B cell (primary cell): ENCODE measurements around the gene TMEM87A. TPM values are rescaled to one million over a fixed set of nuclear protein-coding genes. Genes with fewer than 3 reads are reported as not detected.

Source experiments
- ATAC-seq: fragments of 200-7000 bp; cut with Tn5 transposase; one replicate; pipeline ENCODE4 v1.10.0; 2021; ENCODE audit warnings: low read depth, mild to moderate bottlenecking, moderate number of reproducible peaks, moderate library complexity
- CTCF ChIA-PET: fragments of 350-600 bp; sonication (Branson Sonifier 250); formaldehyde crosslinking; loops from one replicate; lab custom pipeline; 2021; ENCODE audit warnings: antibody characterized with exemption, inconsistent platforms; lab: Charles Lee
- POLR2A ChIA-PET: fragments of 350-600 bp; sonication (Branson Sonifier 250); formaldehyde crosslinking; loops from one replicate; lab custom pipeline; 2021; ENCODE audit warnings: antibody characterized with exemption; lab: Charles Lee
- DNase-seq: peaks from one replicate; pipeline ENCODE4 v3.0.0; 2013
- H2AFZ ChIP-seq: 2 replicates; pipeline ENCODE4 v1.6.1; 2012; ENCODE audit warnings: mild to moderate bottlenecking, low read depth, low read length; ENCODE audit not compliant: insufficient read depth, poor library complexity, severe bottlenecking
- H3K27ac ChIP-seq, 2 donors: 1 replicate in 1 of 2; 2 replicates in 1 of 2; pipeline ENCODE4 v1.5.1; 2012 to 2013; ENCODE audit warnings: low read length in 2 of 2, mild to moderate bottlenecking in 2 of 2, moderate library complexity in 1 of 2
- H3K27me3 ChIP-seq, 4 experiments: fragments of 200-600 bp in 1 of 4; sonication (generic) in 1 of 4; replicated peaks in 1 of 4; 1 replicate in 2 of 4; 2 replicates in 2 of 4; pipeline versions ENCODE4 v1.6.1 to v1.7.0; 2013 to 2016; ENCODE audit warnings: low read length in 3 of 4, mild to moderate bottlenecking in 2 of 4, mixed read lengths in 1 of 4, moderate library complexity in 1 of 4; ENCODE audit not compliant: insufficient read depth in 4 of 4, control insufficient read depth in 3 of 4; ENCODE audit errors: control extremely low read depth in 1 of 4
- H3K36me3 ChIP-seq, 2 experiments: replicated peaks in 1 of 2; 1 replicate in 1 of 2; 2 replicates in 1 of 2; pipeline versions ENCODE4 v1.6.1 to v1.7.1; 2013; ENCODE audit warnings: low read length in 1 of 2; ENCODE audit not compliant: insufficient read depth in 2 of 2, control insufficient read depth in 1 of 2; ENCODE audit errors: control extremely low read depth in 1 of 2, extremely low read depth in 1 of 2
- H3K4me1 ChIP-seq, 2 donors: fragments of 200-600 bp in 1 of 2; sonication (generic) in 1 of 2; 1 replicate in 1 of 2; 2 replicates in 1 of 2; pipeline versions ENCODE4 v1.5.1 to v1.6.1; 2013 to 2017; ENCODE audit warnings: low read length in 2 of 2; ENCODE audit not compliant: control insufficient read depth in 2 of 2, insufficient read depth in 2 of 2
- H3K4me2 ChIP-seq: replicated peaks from 2 replicates; pipeline ENCODE3; 2012; ENCODE audit warnings: mild to moderate bottlenecking, low read depth, low read length; ENCODE audit not compliant: poor library complexity, severe bottlenecking
- H3K4me3 ChIP-seq, 5 experiments: fragments of 200-600 bp in 1 of 5; sonication (generic) in 1 of 5; 1 replicate in 3 of 5; 2 replicates in 2 of 5; pipeline versions ENCODE4 v1.5.1 to v1.7.0; 2011 to 2016; ENCODE audit warnings: low read length in 4 of 5, mild to moderate bottlenecking in 4 of 5, low read depth in 2 of 5, control low read depth in 1 of 5, moderate library complexity in 1 of 5; ENCODE audit not compliant: insufficient read depth in 1 of 5; ENCODE audit errors: control extremely low read depth in 1 of 5, extremely low read depth in 1 of 5
- H3K79me2 ChIP-seq: fragments of 200-600 bp; sonication (generic); one replicate; pipeline ENCODE4 v1.6.0; 2016; ENCODE audit warnings: low read length; ENCODE audit not compliant: control insufficient read depth, insufficient read depth
- H3K9ac ChIP-seq: fragments of 200-600 bp; sonication (generic); 2 replicates; pipeline ENCODE4 v1.6.1; 2017; ENCODE audit warnings: mild to moderate bottlenecking, low read length, moderate library complexity
- H3K9me3 ChIP-seq, 3 donors: one replicate each; pipeline versions ENCODE4 v1.6.1 to v1.7.1; 2013; ENCODE audit warnings: low read length in 2 of 3; ENCODE audit not compliant: control insufficient read depth in 2 of 3, insufficient read depth in 1 of 3; ENCODE audit errors: control extremely low read depth in 1 of 3
- H4K20me1 ChIP-seq: 2 replicates; pipeline ENCODE4 v1.6.0; 2012; ENCODE audit warnings: mild to moderate bottlenecking, low read length; ENCODE audit not compliant: insufficient read depth, control insufficient read depth, poor library complexity, severe bottlenecking
- H3K27ac Mint-ChIP-seq: one replicate; pipeline ENCODE4 v1.8.0; 2021; ENCODE audit warnings: mixed read lengths
- H3K27me3 Mint-ChIP-seq: one replicate; pipeline ENCODE4 v1.8.0; 2021; ENCODE audit warnings: mixed read lengths
- H3K4me1 Mint-ChIP-seq: one replicate; pipeline ENCODE4 v1.8.0; 2021; ENCODE audit warnings: mixed read lengths
- H3K4me3 Mint-ChIP-seq: one replicate; pipeline ENCODE4 v1.8.0; 2021; ENCODE audit warnings: mixed read lengths
- H3K9me3 Mint-ChIP-seq: one replicate; pipeline ENCODE4 v1.8.0; 2022; ENCODE audit warnings: mixed read lengths; ENCODE audit not compliant: insufficient read depth
- EZH2 ChIP-seq: IDR thresholded peaks from 2 replicates; pipeline ENCODE4 v1.6.1; 2012; ENCODE audit warnings: borderline replicate concordance, low read depth, mild to moderate bottlenecking, moderate library complexity, low read length; ENCODE audit not compliant: insufficient read depth, poor library complexity, severe bottlenecking
- WGBS: methylation state at CpG from one replicate; pipeline ENCODE4 v1.1.5; 2013; ENCODE audit warnings: missing lambda C conversion rate; ENCODE audit not compliant: insufficient coverage; 5-methylcytosine and 5-hydroxymethylcytosine counted together
- intact Hi-C: fragments of 100-400 bp; cut with micrococcal nuclease; formaldehyde crosslinking; loops from one replicate; pipeline ENCODE4 v1.10.0; 2022
- polyA plus RNA-seq: library from polyadenylated mRNA; depleted of rRNA; stranded (reverse); fragments of >200 nt; gene quantifications from 2 replicates; pipeline ENCODE4 v1.2.3, GENCODE V29; 2012
- total RNA-seq, 2 donors: library from RNA; stranded (reverse); fragments of 120-200 nt in 1 of 2; gene quantifications; 1 replicate in 1 of 2; 2 replicates in 1 of 2; pipeline versions ENCODE4 v1.2.3 to v1.2.4, GENCODE V29; 2013 to 2022
- TF ChIP-seq, protein P1 (sequence below): fragments of 200-600 bp; IDR thresholded peaks from one replicate; pipeline ENCODE4 v1.8.0; 2022; ENCODE audit warnings: antibody characterized with exemption, mild to moderate bottlenecking

Gene TMEM87A
- total and polyA plus RNA-seq, 2 donors (not counting 1 experiment from before 2014, with no cell fraction given) = 14.5 to 61.5 TPM

DNA sequence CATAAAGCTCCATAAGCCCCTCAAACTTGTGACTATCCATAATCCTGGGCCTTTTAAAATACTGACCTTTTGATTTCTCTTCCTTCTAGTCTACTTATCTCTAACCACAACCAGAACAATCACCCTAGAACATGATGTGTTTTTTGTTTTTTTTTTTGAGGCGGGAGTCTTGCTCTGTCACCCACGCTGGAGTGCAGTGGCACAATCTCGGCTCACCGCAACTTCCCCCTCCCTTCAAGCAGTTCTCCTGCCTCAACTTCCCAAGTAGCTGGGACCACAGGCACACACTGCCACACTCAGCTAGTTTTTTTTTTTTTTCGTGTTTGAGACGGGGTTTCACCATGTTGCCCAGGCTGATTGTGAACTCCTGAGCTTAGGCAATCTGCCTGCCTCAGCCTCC is 90.3 kb downstream of the TMEM87A start:
- H3K9ac ChIP-seq = no peak overlapping the region
- POLR2A ChIA-PET = no interaction called here
- H3K27ac ChIP-seq = no peak overlapping the region
- TF ChIP-seq, protein P1, sequence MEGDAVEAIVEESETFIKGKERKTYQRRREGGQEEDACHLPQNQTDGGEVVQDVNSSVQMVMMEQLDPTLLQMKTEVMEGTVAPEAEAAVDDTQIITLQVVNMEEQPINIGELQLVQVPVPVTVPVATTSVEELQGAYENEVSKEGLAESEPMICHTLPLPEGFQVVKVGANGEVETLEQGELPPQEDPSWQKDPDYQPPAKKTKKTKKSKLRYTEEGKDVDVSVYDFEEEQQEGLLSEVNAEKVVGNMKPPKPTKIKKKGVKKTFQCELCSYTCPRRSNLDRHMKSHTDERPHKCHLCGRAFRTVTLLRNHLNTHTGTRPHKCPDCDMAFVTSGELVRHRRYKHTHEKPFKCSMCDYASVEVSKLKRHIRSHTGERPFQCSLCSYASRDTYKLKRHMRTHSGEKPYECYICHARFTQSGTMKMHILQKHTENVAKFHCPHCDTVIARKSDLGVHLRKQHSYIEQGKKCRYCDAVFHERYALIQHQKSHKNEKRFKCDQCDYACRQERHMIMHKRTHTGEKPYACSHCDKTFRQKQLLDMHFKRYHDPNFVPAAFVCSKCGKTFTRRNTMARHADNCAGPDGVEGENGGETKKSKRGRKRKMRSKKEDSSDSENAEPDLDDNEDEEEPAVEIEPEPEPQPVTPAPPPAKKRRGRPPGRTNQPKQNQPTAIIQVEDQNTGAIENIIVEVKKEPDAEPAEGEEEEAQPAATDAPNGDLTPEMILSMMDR = no peak
- TF ChIP-seq EZH2 = no peak
- no peaks in the 10 kb centered on the region for H3K79me2 ChIP-seq
- H2AFZ ChIP-seq = no peak overlapping the region
- DNase-seq (no peak), ATAC-seq (no peak)
- H3K4me3 Mint-ChIP-seq = no peak overlapping the region
- no peaks in the 10 kb centered on the region for H3K9me3 ChIP-seq
- H3K27me3 ChIP-seq = no peaks in the 10 kb centered on the region
- intact Hi-C loops = no loop called here
- CTCF ChIA-PET = no interaction called here
- H3K4me2 ChIP-seq = no peak overlapping the region
- WGBS = 88% methylated on average over 5 of the region's 6 CpGs
- H3K36me3 ChIP-seq = peaks cover 21 to 80% of the 10 kb centered on the region in 2 experiments
- H3K27ac Mint-ChIP-seq = peak overlapping the region; percentile 47
- H3K4me3 ChIP-seq = no peak overlapping the region
- no peaks in the 10 kb centered on the region for H3K27me3 Mint-ChIP-seq
- H3K4me1 ChIP-seq = peaks cover 0 to 4% of the 10 kb centered on the region in 2 donors
- no peaks in the 10 kb centered on the region for H3K9me3 Mint-ChIP-seq
- no peaks in the 10 kb centered on the region for H4K20me1 ChIP-seq
- peaks cover 7% of the 10 kb centered on the region for H3K4me1 Mint-ChIP-seq

DNA sequence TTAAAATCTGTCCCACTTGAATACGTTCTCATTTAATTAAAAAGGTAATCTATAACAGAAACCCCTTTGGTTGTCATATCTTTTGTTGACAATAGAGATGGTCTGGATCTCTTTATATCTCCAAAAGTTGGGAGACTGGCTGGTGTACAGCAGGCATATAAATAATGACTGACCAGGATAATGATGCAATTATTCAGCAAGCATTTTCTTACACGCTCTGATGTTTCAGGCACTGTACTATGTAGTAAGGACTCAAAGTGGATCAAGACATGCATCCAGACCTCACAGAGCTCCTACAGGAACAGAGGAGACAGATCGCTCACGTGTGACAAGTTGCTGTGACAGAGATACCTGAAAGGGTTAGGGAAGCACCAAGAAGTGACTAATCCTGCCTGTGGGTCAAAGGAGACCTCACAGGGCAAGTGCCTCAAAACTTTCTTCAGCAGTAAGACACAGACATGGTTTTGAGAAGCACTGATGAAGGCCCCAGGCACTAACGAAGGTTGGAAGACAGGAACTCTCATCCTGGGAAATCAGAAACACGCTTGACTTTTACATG is 90.8 kb downstream of the TMEM87A start:
- Histone ChIP-seq H3K27ac (no peak overlapping the region), H3K4me2 (no peak overlapping the region), H3K4me3 (no peak overlapping the region), H3K9me3 (no peaks in the 10 kb centered on the region), H2AFZ (no peak overlapping the region), H3K36me3 (peaks cover 20 to 78% of the 10 kb centered on the region in 2 experiments), H3K79me2 (no peaks in the 10 kb centered on the region), H3K4me1 (peaks cover 0 to 4% of the 10 kb centered on the region in 2 donors), H3K9ac (no peak overlapping the region), H3K27me3 (no peaks in the 10 kb centered on the region), H4K20me1 (no peaks in the 10 kb centered on the region)
- H3K9me3 Mint-ChIP-seq = no peaks in the 10 kb centered on the region
- no peak for DNase-seq
- no peaks in the 10 kb centered on the region for H3K27me3 Mint-ChIP-seq
- no peak for ATAC-seq
- TF ChIP-seq, protein P1 = no peak
- no peak for TF ChIP-seq EZH2
- intact Hi-C loops = no loop called here
- ChIA-PET CTCF (no interaction called here), POLR2A (no interaction called here)
- peak overlapping the region; percentile 47 for H3K27ac Mint-ChIP-seq
- H3K4me3 Mint-ChIP-seq = no peak overlapping the region
- H3K4me1 Mint-ChIP-seq = peaks cover 7% of the 10 kb centered on the region
- 100% methylated on average over 5 of the region's 6 CpGs for WGBS
